ENCODE results near the gene RANBP9. TPM values are rescaled to one million over a fixed set of nuclear protein-coding genes. Genes with fewer than 3 reads are reported as not detected.

Gene RANBP9
- polyA plus RNA-seq, 3 donors = 1.8 to 26.1 (median 2.0) TPM

DNA sequence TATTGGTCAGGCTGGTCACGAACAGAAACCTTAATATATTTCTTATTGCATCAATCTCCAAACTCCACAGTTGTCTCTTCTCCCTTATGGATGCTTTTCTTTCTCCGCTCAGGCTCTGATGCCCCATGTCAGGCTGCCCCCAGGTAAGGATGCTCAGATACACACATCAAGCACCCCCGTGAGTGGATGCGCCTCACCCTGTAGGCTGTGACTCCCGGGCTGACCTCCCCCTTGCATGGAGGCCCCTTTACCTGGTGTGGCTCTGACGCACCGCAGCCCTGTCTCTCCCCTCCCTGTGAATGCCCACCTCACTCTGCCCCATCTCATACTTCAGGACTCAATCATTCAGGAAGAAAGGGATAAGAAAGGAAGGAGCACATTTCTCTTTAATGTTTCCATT lies 19.1 kb upstream of the RANBP9 start:
- Mint-ChIP-seq H3K27ac (no peak overlapping the region), H3K4me3 (no peak overlapping the region), H3K36me3 (no peaks in the 10 kb centered on the region), H3K27me3 (ENCODE audit: low read depth in 3 of 3) (peaks cover 0 to 1% (median 1%) of the 10 kb centered on the region in 3 donors), H3K4me1 (no peaks in the 10 kb centered on the region), H3K9me3 (peaks cover 0 to 3% (median 0%) of the 10 kb centered on the region in 7 donors)
- TF ChIP-seq, protein P1, sequence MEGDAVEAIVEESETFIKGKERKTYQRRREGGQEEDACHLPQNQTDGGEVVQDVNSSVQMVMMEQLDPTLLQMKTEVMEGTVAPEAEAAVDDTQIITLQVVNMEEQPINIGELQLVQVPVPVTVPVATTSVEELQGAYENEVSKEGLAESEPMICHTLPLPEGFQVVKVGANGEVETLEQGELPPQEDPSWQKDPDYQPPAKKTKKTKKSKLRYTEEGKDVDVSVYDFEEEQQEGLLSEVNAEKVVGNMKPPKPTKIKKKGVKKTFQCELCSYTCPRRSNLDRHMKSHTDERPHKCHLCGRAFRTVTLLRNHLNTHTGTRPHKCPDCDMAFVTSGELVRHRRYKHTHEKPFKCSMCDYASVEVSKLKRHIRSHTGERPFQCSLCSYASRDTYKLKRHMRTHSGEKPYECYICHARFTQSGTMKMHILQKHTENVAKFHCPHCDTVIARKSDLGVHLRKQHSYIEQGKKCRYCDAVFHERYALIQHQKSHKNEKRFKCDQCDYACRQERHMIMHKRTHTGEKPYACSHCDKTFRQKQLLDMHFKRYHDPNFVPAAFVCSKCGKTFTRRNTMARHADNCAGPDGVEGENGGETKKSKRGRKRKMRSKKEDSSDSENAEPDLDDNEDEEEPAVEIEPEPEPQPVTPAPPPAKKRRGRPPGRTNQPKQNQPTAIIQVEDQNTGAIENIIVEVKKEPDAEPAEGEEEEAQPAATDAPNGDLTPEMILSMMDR (IDR thresholded peaks at IDR 0.05) = no peak
- intact Hi-C loops (cut with micrococcal nuclease) = no loop called here
- no peak overlapping the region for H3K9ac ChIP-seq (ENCODE audit: insufficient read depth, low read length, poor library complexity, severe bottlenecking)
- no peak overlapping the region for H3K4me3 ChIP-seq (replicated peaks in 1 of 3; ENCODE audit: low read depth in 2 of 3, low read length in 3 of 3)
- no peak overlapping the region for H3K27ac ChIP-seq (ENCODE audit: low read depth in 1 of 2, low read length in 2 of 2)
- H3K36me3 ChIP-seq (replicated peaks in 1 of 2; ENCODE audit: control insufficient read depth in 1 of 2, insufficient read depth in 2 of 2, low read length in 2 of 2) = no peaks in the 10 kb centered on the region
- no peaks in the 10 kb centered on the region for H4K20me1 ChIP-seq (ENCODE audit: insufficient read depth, low read length)
- H3K4me1 ChIP-seq (ENCODE audit: control insufficient read depth in 1 of 2, insufficient read depth in 2 of 2, low read length in 2 of 2) = no peaks in the 10 kb centered on the region
- no peaks in the 10 kb centered on the region for H3K27me3 ChIP-seq (ENCODE audit: control insufficient read depth in 2 of 2, insufficient read depth in 2 of 2, low read length in 2 of 2)
- H2AFZ ChIP-seq (ENCODE audit: insufficient read depth, low read depth, low read length, poor library complexity, severe bottlenecking) = no peak overlapping the region
- no peaks in the 10 kb centered on the region for H3K79me2 ChIP-seq (ENCODE audit: insufficient read depth, low read length)
- H3K9me3 ChIP-seq (replicated peaks in 1 of 2; ENCODE audit: control insufficient read depth in 1 of 2, insufficient read depth in 1 of 2, low read length in 2 of 2) = no peaks in the 10 kb centered on the region
- no peak for DNase-seq
- no peak overlapping the region for H3K4me2 ChIP-seq (replicated peaks; ENCODE audit: extremely low read depth, low read length, poor library complexity, severe bottlenecking)
- 100% methylated on average over 1 of the region's 7 CpGs for WGBS (ENCODE audit: insufficient coverage)

DNA sequence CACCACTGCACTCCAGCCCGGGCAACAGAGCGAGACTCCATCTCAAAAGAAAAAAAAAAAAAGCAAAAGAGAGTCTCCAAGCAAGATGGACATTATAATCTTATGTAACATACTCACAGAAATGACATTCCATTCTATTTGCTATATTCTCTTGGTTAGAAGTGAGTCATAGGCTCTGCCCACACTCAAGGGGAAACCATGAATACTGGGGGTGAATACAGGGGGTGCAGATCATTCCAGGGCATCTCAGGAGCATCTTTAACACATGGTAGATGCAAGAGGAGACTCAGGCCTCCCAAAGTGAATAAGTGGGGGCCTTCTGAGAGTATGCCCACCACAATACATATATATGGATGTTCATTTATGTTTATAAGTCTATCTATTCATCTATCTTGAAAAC lies 18.3 kb upstream of the RANBP9 start:
- Mint-ChIP-seq H3K4me3 (no peak overlapping the region), H3K36me3 (no peaks in the 10 kb centered on the region), H3K4me1 (no peaks in the 10 kb centered on the region), H3K9me3 (peaks cover 0 to 3% (median 0%) of the 10 kb centered on the region in 7 donors), H3K27me3 (ENCODE audit: low read depth in 3 of 3) (peaks cover 0 to 1% (median 0%) of the 10 kb centered on the region in 3 donors), H3K27ac (no peak overlapping the region)
- H3K4me3 ChIP-seq (replicated peaks in 1 of 3; ENCODE audit: low read depth in 2 of 3, low read length in 3 of 3) = no peak overlapping the region
- no peaks in the 10 kb centered on the region for H4K20me1 ChIP-seq (ENCODE audit: insufficient read depth, low read length)
- DNase-seq = no peak
- H2AFZ ChIP-seq (ENCODE audit: insufficient read depth, low read depth, low read length, poor library complexity, severe bottlenecking) = no peak overlapping the region
- intact Hi-C loops (cut with micrococcal nuclease) = no loop called here
- TF ChIP-seq, protein P1 (IDR thresholded peaks at IDR 0.05) = no peak
- no peaks in the 10 kb centered on the region for H3K36me3 ChIP-seq (replicated peaks in 1 of 2; ENCODE audit: control insufficient read depth in 1 of 2, insufficient read depth in 2 of 2, low read length in 2 of 2)
- WGBS (ENCODE audit: insufficient coverage) = 100% methylated on average over 2 of the region's 2 CpGs
- H3K27me3 ChIP-seq (ENCODE audit: control insufficient read depth in 2 of 2, insufficient read depth in 2 of 2, low read length in 2 of 2) = no peaks in the 10 kb centered on the region
- H3K4me2 ChIP-seq (replicated peaks; ENCODE audit: extremely low read depth, low read length, poor library complexity, severe bottlenecking) = no peak overlapping the region
- H3K27ac ChIP-seq (ENCODE audit: low read depth in 1 of 2, low read length in 2 of 2) = no peak overlapping the region
- H3K4me1 ChIP-seq (ENCODE audit: control insufficient read depth in 1 of 2, insufficient read depth in 2 of 2, low read length in 2 of 2) = no peaks in the 10 kb centered on the region
- no peak overlapping the region for H3K9ac ChIP-seq (ENCODE audit: insufficient read depth, low read length, poor library complexity, severe bottlenecking)
- H3K79me2 ChIP-seq (ENCODE audit: insufficient read depth, low read length) = no peaks in the 10 kb centered on the region
- H3K9me3 ChIP-seq (replicated peaks in 1 of 2; ENCODE audit: control insufficient read depth in 1 of 2, insufficient read depth in 1 of 2, low read length in 2 of 2) = no peaks in the 10 kb centered on the region

All from CD14-positive monocyte (primary cell).